Tibial artery (tissue), 4 donors: Measurements from ENCODE around the gene SLC6A7.

Experiments
- DNase-seq, 2 donors: peaks; one replicate each; pipeline ENCODE4 v3.0.0-alpha.2; 2019
- H3K27ac ChIP-seq, 2 donors: fragments of 200-600 bp; sonication (generic) in 1 of 2; 1 replicate in 1 of 2; 2 replicates in 1 of 2; pipeline ENCODE4 v1.5.1; 2018 to 2019; ENCODE audit warnings: mild to moderate bottlenecking in 1 of 2
- H3K27me3 ChIP-seq, 2 donors: fragments of 200-600 bp; sonication (generic) in 1 of 2; one replicate each; pipeline versions ENCODE4 v1.5.1 to v1.6.0; 2016 to 2019
- H3K36me3 ChIP-seq, 3 donors: fragments of 200-600 bp; sonication (generic) in 2 of 3; one replicate each; pipeline ENCODE4 v1.5.1; 2016 to 2019; ENCODE audit warnings: mild to moderate bottlenecking in 2 of 3
- H3K4me1 ChIP-seq, 4 donors: fragments of 200-600 bp; sonication (generic) in 2 of 4; 1 replicate in 3 of 4; 2 replicates in 1 of 4; pipeline ENCODE4 v1.5.1; 2016 to 2019
- H3K4me3 ChIP-seq, 2 donors: fragments of 200-600 bp; sonication (generic) in 1 of 2; 1 replicate in 1 of 2; 2 replicates in 1 of 2; pipeline ENCODE4 v1.5.1; 2018 to 2019; ENCODE audit warnings: mild to moderate bottlenecking in 2 of 2
- H3K9me3 ChIP-seq, 3 donors: fragments of 200-600 bp; sonication (generic) in 1 of 3; one replicate each; pipeline ENCODE4 v1.5.1; 2016 to 2019
- intact Hi-C: fragments of 100-400 bp; cut with DNase I; formaldehyde crosslinking; loops from one replicate; pipeline ENCODE4 v1.15.0; 2023; ENCODE audit warnings: low total_unique reads
- TF ChIP-seq, protein P1 (sequence below), 2 experiments: fragments of 200-600 bp in 1 of 2; fragments of 450-650 bp in 1 of 2; IDR thresholded peaks; one replicate each; pipeline ENCODE4 v1.5.1; 2017 to 2019; ENCODE audit warnings: antibody characterized with exemption in 2 of 2, mild to moderate bottlenecking in 1 of 2, moderate library complexity in 1 of 2

Gene SLC6A7

DNA sequence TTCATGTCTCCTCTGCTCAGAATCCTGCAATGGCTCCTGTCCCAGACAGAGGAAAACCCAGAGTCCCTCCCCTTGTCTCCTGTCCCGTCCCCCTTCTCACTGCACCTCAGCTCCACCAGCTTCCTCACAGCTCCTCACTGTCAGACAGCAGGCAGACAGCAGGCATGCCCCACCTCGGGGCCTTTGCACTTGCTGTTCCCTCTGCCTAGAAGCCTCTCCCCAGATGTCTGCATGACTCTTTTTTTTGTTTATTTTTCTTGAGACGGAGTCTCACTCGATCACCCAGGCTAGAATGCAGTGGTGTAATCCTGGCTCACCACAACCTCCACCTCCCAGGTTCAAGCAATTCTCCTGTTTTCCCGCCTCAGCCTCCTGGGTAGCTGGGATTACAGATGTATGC, 8.8 kb upstream of the SLC6A7 start:
- Histone ChIP-seq H3K27ac (peak overlapping the region; percentile 93 to 96), H3K27me3 (no peaks in the 10 kb centered on the region), H3K4me1 (peaks cover 8 to 62% (median 45%) of the 10 kb centered on the region in 4 donors), H3K4me3 (no peak overlapping the region), H3K36me3 (no peaks in the 10 kb centered on the region), H3K9me3 (no peaks in the 10 kb centered on the region)
- TF ChIP-seq, protein P1, sequence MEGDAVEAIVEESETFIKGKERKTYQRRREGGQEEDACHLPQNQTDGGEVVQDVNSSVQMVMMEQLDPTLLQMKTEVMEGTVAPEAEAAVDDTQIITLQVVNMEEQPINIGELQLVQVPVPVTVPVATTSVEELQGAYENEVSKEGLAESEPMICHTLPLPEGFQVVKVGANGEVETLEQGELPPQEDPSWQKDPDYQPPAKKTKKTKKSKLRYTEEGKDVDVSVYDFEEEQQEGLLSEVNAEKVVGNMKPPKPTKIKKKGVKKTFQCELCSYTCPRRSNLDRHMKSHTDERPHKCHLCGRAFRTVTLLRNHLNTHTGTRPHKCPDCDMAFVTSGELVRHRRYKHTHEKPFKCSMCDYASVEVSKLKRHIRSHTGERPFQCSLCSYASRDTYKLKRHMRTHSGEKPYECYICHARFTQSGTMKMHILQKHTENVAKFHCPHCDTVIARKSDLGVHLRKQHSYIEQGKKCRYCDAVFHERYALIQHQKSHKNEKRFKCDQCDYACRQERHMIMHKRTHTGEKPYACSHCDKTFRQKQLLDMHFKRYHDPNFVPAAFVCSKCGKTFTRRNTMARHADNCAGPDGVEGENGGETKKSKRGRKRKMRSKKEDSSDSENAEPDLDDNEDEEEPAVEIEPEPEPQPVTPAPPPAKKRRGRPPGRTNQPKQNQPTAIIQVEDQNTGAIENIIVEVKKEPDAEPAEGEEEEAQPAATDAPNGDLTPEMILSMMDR (IDR thresholded peaks at IDR 0.05) = no peak
- intact Hi-C loops = loop anchor here (2.0 kb wide), 1 partner anchor 28 kb away; no protein-coding TSS in a partner anchor
- no peak for DNase-seq

DNA sequence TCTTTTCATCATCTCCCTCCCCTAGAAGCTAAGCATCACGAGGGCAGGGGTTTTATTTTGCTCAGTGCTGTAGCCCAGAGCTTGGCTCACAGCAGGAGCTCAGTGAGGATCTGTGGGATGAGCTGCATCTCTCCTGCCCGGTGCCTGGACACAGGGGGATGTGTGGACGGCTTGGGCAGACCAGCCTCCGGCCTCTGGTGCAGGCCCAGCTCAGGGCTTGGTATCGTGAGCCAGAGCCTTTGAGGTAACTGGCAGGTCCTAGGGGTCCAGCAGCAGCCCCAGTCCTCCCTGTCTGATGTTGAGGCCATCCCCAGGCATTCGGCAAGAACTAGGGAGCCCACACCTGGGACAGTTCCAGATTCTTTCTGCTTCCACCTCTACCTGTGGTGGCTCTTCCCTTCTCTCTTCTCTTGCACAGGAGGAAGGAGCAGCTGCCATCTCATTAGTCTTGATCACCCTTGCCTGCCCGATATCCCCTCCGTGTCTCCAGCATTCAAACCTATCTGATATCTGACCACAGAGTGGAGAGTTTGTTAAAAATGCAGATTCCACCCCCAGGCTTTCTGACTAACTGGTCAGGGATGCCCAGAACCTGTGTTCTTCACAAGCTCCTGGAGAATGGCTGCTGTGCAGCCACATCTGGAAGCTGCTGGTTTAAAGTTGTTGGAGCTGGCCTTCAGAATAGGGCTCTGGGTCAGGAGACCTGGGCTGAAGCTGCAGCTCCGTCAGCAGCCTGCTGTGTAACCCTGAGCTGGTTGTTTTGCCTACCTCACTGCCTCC, 7.9 kb upstream of the SLC6A7 start:
- Histone ChIP-seq H3K4me1 (peaks cover 8 to 53% (median 35%) of the 10 kb centered on the region in 4 donors), H3K27me3 (no peaks in the 10 kb centered on the region), H3K9me3 (no peaks in the 10 kb centered on the region), H3K4me3 (no peak overlapping the region), H3K27ac (peak overlapping the region; percentile 93 to 96), H3K36me3 (no peaks in the 10 kb centered on the region)
- intact Hi-C loops = loop anchor here (2.0 kb wide), 1 partner anchor 27 kb away; no protein-coding TSS in a partner anchor
- TF ChIP-seq, protein P1 (IDR thresholded peaks at IDR 0.05) = no peak
- DNase-seq = no peak

DNA sequence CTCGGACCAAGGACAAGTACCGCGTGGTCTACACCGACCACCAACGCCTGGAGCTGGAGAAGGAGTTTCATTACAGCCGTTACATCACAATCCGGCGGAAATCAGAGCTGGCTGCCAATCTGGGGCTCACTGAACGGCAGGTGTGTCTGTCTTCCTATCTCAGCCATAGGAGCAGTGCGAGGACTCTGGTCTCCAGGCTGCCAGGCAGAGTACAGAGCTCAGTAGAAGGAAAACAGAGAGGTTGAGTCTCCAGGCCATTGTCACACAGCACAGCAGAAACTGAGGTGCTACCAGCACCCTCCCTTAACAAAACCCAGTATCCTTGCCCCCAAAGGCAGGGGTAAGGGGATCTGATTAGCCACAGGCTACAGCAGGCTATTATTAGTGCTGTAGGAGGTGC, 7.1 kb upstream of the SLC6A7 start:
- Histone ChIP-seq H3K36me3 (no peaks in the 10 kb centered on the region), H3K27me3 (no peaks in the 10 kb centered on the region), H3K4me1 (peaks cover 8 to 45% (median 30%) of the 10 kb centered on the region in 4 donors), H3K27ac (peak overlapping the region; percentile 93 to 96), H3K9me3 (no peaks in the 10 kb centered on the region), H3K4me3 (no peak overlapping the region)
- TF ChIP-seq, protein P1 (IDR thresholded peaks at IDR 0.05) = no peak
- no peak for DNase-seq
- intact Hi-C loops = no loop called here

DNA sequence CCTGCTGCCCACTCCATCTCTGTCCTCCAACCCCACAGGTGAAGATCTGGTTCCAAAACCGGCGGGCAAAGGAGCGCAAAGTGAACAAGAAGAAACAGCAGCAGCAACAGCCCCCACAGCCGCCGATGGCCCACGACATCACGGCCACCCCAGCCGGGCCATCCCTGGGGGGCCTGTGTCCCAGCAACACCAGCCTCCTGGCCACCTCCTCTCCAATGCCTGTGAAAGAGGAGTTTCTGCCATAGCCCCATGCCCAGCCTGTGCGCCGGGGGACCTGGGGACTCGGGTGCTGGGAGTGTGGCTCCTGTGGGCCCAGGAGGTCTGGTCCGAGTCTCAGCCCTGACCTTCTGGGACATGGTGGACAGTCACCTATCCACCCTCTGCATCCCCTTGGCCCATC, 6.4 kb upstream of the SLC6A7 start:
- peaks cover 8 to 45% (median 31%) of the 10 kb centered on the region in 4 donors for H3K4me1 ChIP-seq
- H3K27ac ChIP-seq = peak overlapping the region in 1 of 2 donors; percentile 93
- peaks cover 0 to 4% of the 10 kb centered on the region in 2 donors for H3K27me3 ChIP-seq
- TF ChIP-seq, protein P1 (IDR thresholded peaks at IDR 0.05) = no peak
- H3K9me3 ChIP-seq = no peaks in the 10 kb centered on the region
- H3K4me3 ChIP-seq = no peak overlapping the region
- intact Hi-C loops = no loop called here
- no peaks in the 10 kb centered on the region for H3K36me3 ChIP-seq
- DNase-seq = no peak

DNA sequence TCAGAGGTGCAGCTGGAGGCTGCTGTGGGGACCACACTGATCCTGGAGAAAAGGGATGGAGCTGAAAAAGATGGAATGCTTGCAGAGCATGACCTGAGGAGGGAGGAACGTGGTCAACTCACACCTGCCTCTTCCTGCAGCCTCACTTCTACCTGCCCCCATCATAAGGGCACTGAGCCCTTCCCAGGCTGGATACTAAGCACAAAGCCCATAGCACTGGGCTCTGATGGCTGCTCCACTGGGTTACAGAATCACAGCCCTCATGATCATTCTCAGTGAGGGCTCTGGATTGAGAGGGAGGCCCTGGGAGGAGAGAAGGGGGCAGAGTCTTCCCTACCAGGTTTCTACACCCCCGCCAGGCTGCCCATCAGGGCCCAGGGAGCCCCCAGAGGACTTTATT, 5.9 kb upstream of the SLC6A7 start:
- intact Hi-C loops = no loop called here
- no peak overlapping the region for H3K27ac ChIP-seq
- H3K36me3 ChIP-seq = no peaks in the 10 kb centered on the region
- H3K27me3 ChIP-seq = peaks cover 0 to 7% of the 10 kb centered on the region in 2 donors
- DNase-seq = no peak
- no peak overlapping the region for H3K4me3 ChIP-seq
- no peaks in the 10 kb centered on the region for H3K9me3 ChIP-seq
- H3K4me1 ChIP-seq = peaks cover 8 to 43% (median 32%) of the 10 kb centered on the region in 4 donors
- TF ChIP-seq, protein P1 (IDR thresholded peaks at IDR 0.05) = no peak
